ENCODE results near the gene HOMER2. TPM values are rescaled to one million over a fixed set of nuclear protein-coding genes. Genes with fewer than 3 reads are reported as not detected.

The HOMER2 gene
- total RNA-seq, 1 experiment from 2014 or later, result 14.2 TPM

DNA sequence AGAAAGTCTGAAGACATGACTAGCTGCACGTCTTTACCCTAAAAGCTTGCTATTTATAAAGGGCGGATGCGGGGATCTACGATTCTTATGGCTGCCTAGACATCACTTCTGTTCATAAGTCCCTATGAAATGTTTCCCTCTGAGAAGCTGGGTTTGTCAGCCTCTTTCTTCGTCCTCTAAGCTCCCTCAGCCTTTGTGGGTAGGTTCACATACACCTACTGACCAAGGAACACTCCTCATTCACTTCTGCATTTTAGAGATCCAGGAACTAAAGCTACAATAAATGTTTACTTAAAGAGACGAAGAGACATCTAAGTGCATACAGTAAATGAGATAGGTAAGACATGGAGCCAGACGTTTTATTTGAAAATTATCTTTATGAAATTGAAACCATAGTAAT lies 16.8 kb upstream of the HOMER2 start:
- H4K5ac ChIP-seq (ENCODE audit: insufficient read length, low read depth, low read length), result no peak overlapping the region
- no peak overlapping the region for H3K9ac ChIP-seq (ENCODE audit: extremely low read depth, insufficient read length, low read length)
- TF ChIP-seq, protein P1, sequence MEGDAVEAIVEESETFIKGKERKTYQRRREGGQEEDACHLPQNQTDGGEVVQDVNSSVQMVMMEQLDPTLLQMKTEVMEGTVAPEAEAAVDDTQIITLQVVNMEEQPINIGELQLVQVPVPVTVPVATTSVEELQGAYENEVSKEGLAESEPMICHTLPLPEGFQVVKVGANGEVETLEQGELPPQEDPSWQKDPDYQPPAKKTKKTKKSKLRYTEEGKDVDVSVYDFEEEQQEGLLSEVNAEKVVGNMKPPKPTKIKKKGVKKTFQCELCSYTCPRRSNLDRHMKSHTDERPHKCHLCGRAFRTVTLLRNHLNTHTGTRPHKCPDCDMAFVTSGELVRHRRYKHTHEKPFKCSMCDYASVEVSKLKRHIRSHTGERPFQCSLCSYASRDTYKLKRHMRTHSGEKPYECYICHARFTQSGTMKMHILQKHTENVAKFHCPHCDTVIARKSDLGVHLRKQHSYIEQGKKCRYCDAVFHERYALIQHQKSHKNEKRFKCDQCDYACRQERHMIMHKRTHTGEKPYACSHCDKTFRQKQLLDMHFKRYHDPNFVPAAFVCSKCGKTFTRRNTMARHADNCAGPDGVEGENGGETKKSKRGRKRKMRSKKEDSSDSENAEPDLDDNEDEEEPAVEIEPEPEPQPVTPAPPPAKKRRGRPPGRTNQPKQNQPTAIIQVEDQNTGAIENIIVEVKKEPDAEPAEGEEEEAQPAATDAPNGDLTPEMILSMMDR (conservative IDR thresholded peaks at IDR 0.05), result no peak
- no peaks in the 10 kb centered on the region for H3K9me3 ChIP-seq (ENCODE audit: control insufficient read depth, low read depth, low read length)
- no peak overlapping the region for H2BK5ac ChIP-seq (ENCODE audit: insufficient read length, low read length)
- no peaks in the 10 kb centered on the region for H3K27me3 ChIP-seq (ENCODE audit: insufficient read depth, low read length)
- H2AK5ac ChIP-seq (ENCODE audit: insufficient read length, low read length), result no peak overlapping the region
- H3K4me1 ChIP-seq (ENCODE audit: insufficient read depth, low read length), result no peaks in the 10 kb centered on the region
- no peak overlapping the region for H3K27ac Mint-ChIP-seq
- no peaks in the 10 kb centered on the region for H3K79me1 ChIP-seq (ENCODE audit: insufficient read depth, low read depth, low read length, poor library complexity, severe bottlenecking)
- no peak overlapping the region for H3K14ac ChIP-seq (ENCODE audit: insufficient read depth, low read length)
- no peak overlapping the region for H3K18ac ChIP-seq (ENCODE audit: insufficient read length, low read depth, low read length)
- no peak overlapping the region for H2BK20ac ChIP-seq (ENCODE audit: low read depth, low read length, poor library complexity, severe bottlenecking)
- no peak overlapping the region for H2AFZ ChIP-seq (ENCODE audit: low read length)
- no peak overlapping the region for H3K4me2 ChIP-seq (ENCODE audit: insufficient read depth, insufficient read length, low read length)
- no peaks in the 10 kb centered on the region for H3K4me1 Mint-ChIP-seq
- no peaks in the 10 kb centered on the region for H4K20me1 ChIP-seq (ENCODE audit: control insufficient read depth, insufficient read depth, insufficient read length)
- no peak overlapping the region for H3T11ph ChIP-seq (ENCODE audit: low read length)
- H4K91ac ChIP-seq (ENCODE audit: insufficient read length, low read depth, low read length), result no peak overlapping the region
- no peak overlapping the region; a peak in 1 of 5 replicates for H3K4me3 Mint-ChIP-seq
- no peaks in the 10 kb centered on the region for H3K9me3 Mint-ChIP-seq
- H3K23me2 ChIP-seq (ENCODE audit: insufficient read length, low read depth, low read length, poor library complexity, severe bottlenecking), result no peaks in the 10 kb centered on the region
- no peak overlapping the region for H4K8ac ChIP-seq (replicated peaks; ENCODE audit: insufficient read length, low read depth, low read length)
- no peak overlapping the region for H2BK12ac ChIP-seq (ENCODE audit: insufficient read length, low read depth, low read length)
- DNase-seq, result no peak
- H3K79me2 ChIP-seq (ENCODE audit: insufficient read depth, low read length), result no peaks in the 10 kb centered on the region
- no peak overlapping the region for H2BK120ac ChIP-seq (ENCODE audit: low read depth, low read length, poor library complexity, severe bottlenecking)
- H2BK15ac ChIP-seq (ENCODE audit: low read depth, low read length), result no peak overlapping the region
- no peaks in the 10 kb centered on the region for H3K36me3 Mint-ChIP-seq (ENCODE audit: insufficient read depth in 1 of 3, low read depth in 3 of 3)
- H3K23ac ChIP-seq (ENCODE audit: insufficient read length, low read depth, low read length), result no peak overlapping the region
- no peak overlapping the region for H3K56ac ChIP-seq (ENCODE audit: insufficient read length, low read depth, low read length)
- WGBS (ENCODE audit: extremely low coverage, insufficient read length, low lambda C conversion rate), result no CpG with 5 or more reads among the region's 7 CpGs
- H3K27me3 Mint-ChIP-seq (ENCODE audit: low read depth), result peaks cover 2% of the 10 kb centered on the region; the same call in 1 of the 2 replicates
- H3K4ac ChIP-seq (ENCODE audit: low read depth, low read length), result no peak overlapping the region
- H3K27ac ChIP-seq (ENCODE audit: insufficient read length, low read depth, low read length), result no peak overlapping the region

Data from H9 (cell line).